OCI-LY1 (cell line): ENCODE data around the gene NME3.
A peak's percentile ranks its signal among the peaks of the same experiment; 100 is the strongest.

ENCODE experiments used
- H2AFZ ChIP-seq: fragments of 200-600 bp; sonication (generic), shearing (Covaris generic); 2 replicates; pipeline ENCODE4 v1.6.0; 2014; ENCODE audit warnings: antibody characterized with exemption, mild to moderate bottlenecking, low read length
- H3F3A ChIP-seq: fragments of 200-600 bp; sonication (generic), shearing (Covaris generic); 2 replicates; pipeline ENCODE4 v1.6.0; 2014; ENCODE audit warnings: mild to moderate bottlenecking, antibody characterized with exemption, low read length, moderate library complexity; ENCODE audit not compliant: insufficient read depth
- H3K27ac ChIP-seq: fragments of 200-600 bp; sonication (generic); 2 replicates; pipeline ENCODE4 v1.5.1; 2014; ENCODE audit warnings: low read length, mixed run types, mild to moderate bottlenecking, low read depth; ENCODE audit not compliant: poor library complexity, severe bottlenecking
- H3K27me3 ChIP-seq: fragments of 200-600 bp; sonication (generic); 2 replicates; pipeline ENCODE4 v1.6.0; 2014; ENCODE audit warnings: antibody characterized with exemption, mild to moderate bottlenecking, low read length, moderate library complexity; ENCODE audit not compliant: insufficient read depth
- H3K36me3 ChIP-seq: fragments of 200-600 bp; sonication (generic); 2 replicates; pipeline ENCODE4 v1.6.1; 2014; ENCODE audit warnings: mild to moderate bottlenecking, antibody characterized with exemption, low read length, moderate library complexity, mixed read lengths; ENCODE audit not compliant: insufficient read depth
- H3K4me1 ChIP-seq: fragments of 200-600 bp; sonication (generic); 2 replicates; pipeline ENCODE4 v1.5.1; 2014; ENCODE audit warnings: mild to moderate bottlenecking, low read length, moderate library complexity; ENCODE audit not compliant: insufficient read depth, severe bottlenecking
- H3K4me2 ChIP-seq: fragments of 200-600 bp; sonication (generic), shearing (Covaris generic); 2 replicates; pipeline ENCODE4 v1.6.1; 2014; ENCODE audit warnings: low read length
- H3K4me3 ChIP-seq: fragments of 200-600 bp; sonication (generic); 2 replicates; pipeline ENCODE4 v1.5.1; 2014; ENCODE audit warnings: low read length, low read depth, mild to moderate bottlenecking, mixed read lengths; ENCODE audit not compliant: poor library complexity, severe bottlenecking
- H3K79me2 ChIP-seq: fragments of 200-600 bp; shearing (Covaris generic); 2 replicates; pipeline ENCODE4 v1.6.1; 2016; ENCODE audit warnings: mixed run types, low read length, mixed read lengths; ENCODE audit not compliant: insufficient read depth
- H3K9ac ChIP-seq: fragments of 200-600 bp; sonication (generic), shearing (Covaris generic); 2 replicates; pipeline ENCODE4 v1.6.1; 2014; ENCODE audit warnings: mild to moderate bottlenecking, low read length, mixed read lengths
- H3K9me2 ChIP-seq: fragments of 200-600 bp; sonication (generic), shearing (Covaris generic); 2 replicates; pipeline ENCODE4 v1.6.1; 2014; ENCODE audit warnings: low read depth, mild to moderate bottlenecking, low read length, mixed read lengths
- H3K9me3 ChIP-seq: fragments of 200-600 bp; shearing (Covaris generic); 2 replicates; pipeline ENCODE4 v1.6.1; 2014; ENCODE audit warnings: low read length, mixed read lengths
- H4K20me1 ChIP-seq: fragments of 200-600 bp; sonication (generic), shearing (Covaris generic); 2 replicates; pipeline ENCODE4 v1.6.0; 2016; ENCODE audit warnings: mild to moderate bottlenecking, low read length; ENCODE audit not compliant: insufficient read depth
- CTCF ChIP-seq: fragments of 200-600 bp; sonication (generic), shearing (Covaris generic); IDR thresholded peaks from 2 replicates; pipeline ENCODE4 v1.5.1; 2017; ENCODE audit warnings: mild to moderate bottlenecking, antibody characterized with exemption, low read length, moderate library complexity, mixed read lengths
- EZH2 ChIP-seq: fragments of 200-600 bp; sonication (generic), shearing (Covaris generic); IDR thresholded peaks from 2 replicates; pipeline ENCODE4 v1.8.0; 2017; ENCODE audit warnings: borderline replicate concordance, mixed run types, mild to moderate bottlenecking, antibody characterized with exemption, low read length, moderate library complexity, mixed read lengths

The NME3 gene

GRCh38 chr16:1771188-1771863, at the start of gene NME3:
TSS of gene NME3 (minus strand) at chr16:1771543. CDS start at chr16:1771534, 9 bp downstream.
- no peaks in the 10 kb centered on the region for H3K9me3 ChIP-seq
- TF ChIP-seq CTCF (no peak), EZH2 (no peak)
- H4K20me1 ChIP-seq, result no peaks in the 10 kb centered on the region
- 0 out of 2 replicates have a peak, but pooled peaks cover 3% of the 10 kb centered on the region for H3K79me2 ChIP-seq
- no peak within 1 kb of the TSS for H2AFZ ChIP-seq
- H3K4me3 ChIP-seq, result peak within 1 kb of the TSS; percentile 85
- peaks cover 42% of the 10 kb centered on the region for H3K36me3 ChIP-seq
- H3K4me2 ChIP-seq, result peak within 1 kb of the TSS; percentile 91
- H3K4me1 ChIP-seq, result peaks cover 22% of the 10 kb centered on the region
- no peaks in the 10 kb centered on the region for H3F3A ChIP-seq
- peak within 1 kb of the TSS; percentile 83 for H3K27ac ChIP-seq
- no peaks in the 10 kb centered on the region for H3K27me3 ChIP-seq
- H3K9me2 ChIP-seq, result no peaks in the 10 kb centered on the region
- peak within 1 kb of the TSS; percentile 88 for H3K9ac ChIP-seq

GRCh38 chr16:1820946-1821290, 49.6 kb upstream of the NME3 start:
- no peak overlapping the region for H3K4me3 ChIP-seq
- H3K4me2 ChIP-seq, result no peak overlapping the region
- no peaks in the 10 kb centered on the region for H3K79me2 ChIP-seq
- TF ChIP-seq EZH2 (no peak), CTCF (no peak)
- H3K36me3 ChIP-seq, result no peaks in the 10 kb centered on the region
- no peak overlapping the region for H3K27ac ChIP-seq
- H3K9me3 ChIP-seq, result no peaks in the 10 kb centered on the region
- 0 out of 2 replicates have a peak, but pooled peaks cover 4% of the 10 kb centered on the region for H3K27me3 ChIP-seq
- H2AFZ ChIP-seq, result no peak overlapping the region
- no peaks in the 10 kb centered on the region for H4K20me1 ChIP-seq
- H3K9me2 ChIP-seq, result no peaks in the 10 kb centered on the region
- no peaks in the 10 kb centered on the region for H3F3A ChIP-seq
- no peaks in the 10 kb centered on the region for H3K4me1 ChIP-seq
- no peak overlapping the region for H3K9ac ChIP-seq

GRCh38 chr16:1820096-1820945, 49.0 kb upstream of the NME3 start:
- Histone ChIP-seq H3K4me3 (no peak overlapping the region), H3F3A (no peaks in the 10 kb centered on the region), H3K4me1 (no peaks in the 10 kb centered on the region), H3K36me3 (no peaks in the 10 kb centered on the region), H3K27me3 (0 out of 2 replicates have a peak, but pooled peaks cover 1% of the 10 kb centered on the region), H3K79me2 (no peaks in the 10 kb centered on the region), H2AFZ (no peak overlapping the region), H3K4me2 (no peak overlapping the region), H3K9me3 (no peaks in the 10 kb centered on the region), H3K9ac (no peak overlapping the region), H3K27ac (no peak overlapping the region), H4K20me1 (no peaks in the 10 kb centered on the region), H3K9me2 (no peaks in the 10 kb centered on the region)
- no peak for TF ChIP-seq EZH2
- TF ChIP-seq CTCF, result no peak
